Neuronal stem cell (in vitro differentiated cells): ENCODE measurements around the gene PCSK1N. TPM values are rescaled to one million over a fixed set of nuclear protein-coding genes. Genes with fewer than 3 reads are reported as not detected.
"Not testable (repeated sequence)": the region's sequence is repeated elsewhere in the genome, so short reads cannot be mapped to it uniquely, and the experiment has no call there.

ENCODE experiments used
- DNase-seq: peaks from one replicate; pipeline ENCODE4 v3.0.0-alpha.2; 2013; ENCODE audit warnings: low spot score
- H2AFZ ChIP-seq: one replicate; pipeline ENCODE4 v1.6.1; 2013; ENCODE audit warnings: mild to moderate bottlenecking, low read length, inconsistent platforms
- H2AK5ac ChIP-seq: 2 replicates; pipeline ENCODE4 v1.6.1; 2013; ENCODE audit warnings: low read depth, mild to moderate bottlenecking, inconsistent platforms, low read length, moderate library complexity, mixed read lengths
- H2BK120ac ChIP-seq: 2 replicates; pipeline ENCODE4 v1.6.1; 2013; ENCODE audit warnings: low read depth, mild to moderate bottlenecking, inconsistent platforms, low read length, moderate library complexity, mixed read lengths
- H2BK12ac ChIP-seq: one replicate; pipeline ENCODE4 v1.6.1; 2013; ENCODE audit warnings: low read length, inconsistent platforms
- H2BK15ac ChIP-seq: 2 replicates; pipeline ENCODE4 v1.6.1; 2013; ENCODE audit warnings: mild to moderate bottlenecking, low read length, inconsistent platforms, mixed read lengths
- H2BK5ac ChIP-seq: one replicate; pipeline ENCODE4 v1.6.1; 2013; ENCODE audit warnings: inconsistent platforms, mild to moderate bottlenecking, low read length, moderate library complexity
- H3K14ac ChIP-seq: one replicate; pipeline ENCODE4 v1.6.1; 2013; ENCODE audit warnings: low read length, inconsistent platforms
- H3K18ac ChIP-seq: 2 replicates; pipeline ENCODE4 v1.6.1; 2013; ENCODE audit warnings: low read length, inconsistent platforms
- H3K23ac ChIP-seq: 2 replicates; pipeline ENCODE4 v1.6.1; 2013; ENCODE audit warnings: low read depth, mild to moderate bottlenecking, mixed read lengths, low read length, inconsistent platforms; ENCODE audit not compliant: poor library complexity
- H3K27ac ChIP-seq: replicated peaks from 3 replicates; pipeline ENCODE4 v1.5.1; 2013; ENCODE audit warnings: low read length, inconsistent platforms
- H3K27me3 ChIP-seq, 3 experiments: 2 replicates each; pipeline ENCODE4 v1.6.1; 2013; ENCODE audit warnings: low read length in 3 of 3, mild to moderate bottlenecking in 2 of 3, inconsistent platforms in 1 of 3, low read depth in 1 of 3, mixed read lengths in 1 of 3, moderate library complexity in 1 of 3; ENCODE audit not compliant: control insufficient read depth in 3 of 3, insufficient read depth in 3 of 3
- H3K36me3 ChIP-seq, 2 donors: replicated peaks in 1 of 2; 2 replicates each; pipeline ENCODE4 v1.6.1; 2013; ENCODE audit warnings: low read length in 2 of 2; ENCODE audit not compliant: control insufficient read depth in 2 of 2, insufficient read depth in 2 of 2
- H3K4ac ChIP-seq: 2 replicates; pipeline ENCODE4 v1.6.1; 2013; ENCODE audit warnings: inconsistent platforms, mild to moderate bottlenecking, low read length, moderate library complexity
- H3K4me1 ChIP-seq, 2 donors: 1 replicate in 1 of 2; 2 replicates in 1 of 2; pipeline ENCODE4 v1.6.1; 2013; ENCODE audit warnings: low read length in 2 of 2, low read depth in 1 of 2; ENCODE audit not compliant: control insufficient read depth in 2 of 2, insufficient read depth in 1 of 2
- H3K4me2 ChIP-seq: one replicate; pipeline ENCODE4 v1.6.1; 2013; ENCODE audit warnings: mild to moderate bottlenecking, low read length, inconsistent platforms; ENCODE audit not compliant: insufficient read depth, poor library complexity, severe bottlenecking
- H3K4me3 ChIP-seq, 2 donors: 2 replicates each; pipeline ENCODE4 v1.5.1; 2013; ENCODE audit warnings: low read length in 2 of 2, mild to moderate bottlenecking in 2 of 2, inconsistent platforms in 1 of 2, moderate library complexity in 1 of 2
- H3K79me1 ChIP-seq: one replicate; pipeline ENCODE4 v1.6.1; 2013; ENCODE audit warnings: low read depth, mild to moderate bottlenecking, inconsistent platforms, low read length, moderate library complexity
- H3K9ac ChIP-seq: one replicate; pipeline ENCODE4 v1.6.1; 2013; ENCODE audit warnings: mild to moderate bottlenecking, low read depth, low read length, inconsistent platforms; ENCODE audit not compliant: poor library complexity
- H3K9me3 ChIP-seq, 2 donors: replicated peaks in 1 of 2; 2 replicates each; pipeline versions ENCODE3 to v1.6.1; 2013; ENCODE audit warnings: low read length in 2 of 2, mild to moderate bottlenecking in 2 of 2, inconsistent platforms in 1 of 2, low read depth in 1 of 2, mixed read lengths in 1 of 2, moderate library complexity in 1 of 2; ENCODE audit not compliant: control insufficient read depth in 2 of 2, insufficient read depth in 1 of 2
- H4K8ac ChIP-seq: one replicate; pipeline ENCODE4 v1.6.1; 2013; ENCODE audit warnings: low read depth, mild to moderate bottlenecking, inconsistent platforms, low read length, moderate library complexity
- H4K91ac ChIP-seq: one replicate; pipeline ENCODE4 v1.6.1; 2013; ENCODE audit warnings: low read length, low read depth, mild to moderate bottlenecking, inconsistent platforms; ENCODE audit not compliant: poor library complexity
- WGBS, 2 donors: extraction: QIAGEN DNeasy Blood & Tissue Kit; methylation state at CpG; one replicate each; pipeline ENCODE4 v1.1.7; 2013; ENCODE audit warnings: missing lambda C conversion rate in 2 of 2, mixed read lengths in 1 of 2; ENCODE audit not compliant: insufficient read length in 2 of 2, insufficient replicate concordance in 1 of 2; ENCODE audit errors: extremely low coverage in 2 of 2; 5-methylcytosine and 5-hydroxymethylcytosine counted together
- polyA plus RNA-seq, 2 experiments: library from polyadenylated mRNA; stranded (reverse); fragments of 200-250 nt; gene quantifications; one replicate each; pipeline ENCODE4 v1.2.3, GENCODE V29; 2013

PCSK1N gene, protein sequence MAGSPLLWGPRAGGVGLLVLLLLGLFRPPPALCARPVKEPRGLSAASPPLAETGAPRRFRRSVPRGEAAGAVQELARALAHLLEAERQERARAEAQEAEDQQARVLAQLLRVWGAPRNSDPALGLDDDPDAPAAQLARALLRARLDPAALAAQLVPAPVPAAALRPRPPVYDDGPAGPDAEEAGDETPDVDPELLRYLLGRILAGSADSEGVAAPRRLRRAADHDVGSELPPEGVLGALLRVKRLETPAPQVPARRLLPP
- polyA plus RNA-seq (2013, experiment 1 of 2): 0.70 TPM
- 0.33 TPM for polyA plus RNA-seq (2013, experiment 2 of 2)

DNA sequence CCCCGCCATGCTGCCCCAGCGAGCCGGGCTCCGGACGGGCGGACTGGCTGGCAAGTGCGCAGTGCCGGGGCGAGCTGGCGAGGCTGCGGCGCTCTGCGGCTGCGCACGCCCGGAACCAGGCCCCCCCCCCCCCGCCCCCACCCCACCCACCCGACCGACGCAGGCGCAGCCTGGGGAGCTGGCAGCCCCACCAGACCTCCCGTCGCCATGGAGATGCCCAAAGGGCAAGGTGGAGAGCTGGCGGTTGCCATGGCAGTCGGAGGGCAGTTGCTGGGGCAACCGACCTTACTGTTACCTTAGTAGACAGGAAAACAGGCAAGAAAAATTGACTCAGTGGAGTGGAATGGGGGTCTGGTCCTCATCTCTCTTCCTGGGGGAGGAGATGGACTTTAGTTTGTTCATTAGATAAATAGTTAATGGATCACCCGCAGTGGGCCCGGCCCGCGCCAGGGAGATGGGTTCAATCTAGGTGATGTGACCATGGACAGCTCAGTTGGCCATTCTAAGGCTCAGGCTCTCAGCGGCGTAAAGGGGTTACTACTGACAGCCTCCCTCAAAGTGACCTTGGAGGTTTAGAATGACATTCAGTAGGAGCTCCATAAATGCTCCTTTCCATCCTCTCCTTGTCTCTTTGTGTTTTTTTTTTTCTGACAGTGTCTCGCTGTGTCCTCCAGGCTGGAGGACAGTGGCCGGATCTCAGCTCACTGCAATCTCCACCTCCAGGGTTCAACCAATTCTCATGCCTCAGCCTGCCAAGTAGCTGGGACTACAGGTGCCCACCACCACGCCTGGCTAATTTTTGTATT is at the start of gene PCSK1N:
Gene PCSK1N, minus strand, starts transcription at position 87 of the 806 bp plus-strand sequence. Its CDS starts 78 bp downstream, at position 9.
- Histone ChIP-seq H3K79me1 (no peaks in the 10 kb centered on the region), H4K8ac (no peak within 1 kb of the TSS), H2BK12ac (no peak within 1 kb of the TSS), H3K4ac (no peak within 1 kb of the TSS), H2BK5ac (no peak within 1 kb of the TSS), H3K4me1 (peaks cover 2 to 6% of the 10 kb centered on the region in 2 donors), H3K4me2 (peak within 1 kb of the TSS; percentile 45), H3K4me3 (peak within 1 kb of the TSS; percentile 61 to 69), H3K27me3 (peaks cover 5 to 44% (median 5%) of the 10 kb centered on the region in 3 experiments), H3K27ac (no peak within 1 kb of the TSS), H2BK15ac (no peak within 1 kb of the TSS), H3K23ac (no peak within 1 kb of the TSS), H3K9me3 (no peaks in the 10 kb centered on the region), H4K91ac (no peak within 1 kb of the TSS), H2AFZ (peak within 1 kb of the TSS; percentile 93), H2BK120ac (no peak within 1 kb of the TSS), H3K36me3 (no peaks in the 10 kb centered on the region), H3K18ac (no peak within 1 kb of the TSS), H3K14ac (peak within 1 kb of the TSS; percentile 82), H2AK5ac (no peak within 1 kb of the TSS), H3K9ac (no peak within 1 kb of the TSS)
- DNase-seq: no peak
- no CpG with 5 or more reads among the region's 35 CpGs for WGBS, 2 donors

DNA sequence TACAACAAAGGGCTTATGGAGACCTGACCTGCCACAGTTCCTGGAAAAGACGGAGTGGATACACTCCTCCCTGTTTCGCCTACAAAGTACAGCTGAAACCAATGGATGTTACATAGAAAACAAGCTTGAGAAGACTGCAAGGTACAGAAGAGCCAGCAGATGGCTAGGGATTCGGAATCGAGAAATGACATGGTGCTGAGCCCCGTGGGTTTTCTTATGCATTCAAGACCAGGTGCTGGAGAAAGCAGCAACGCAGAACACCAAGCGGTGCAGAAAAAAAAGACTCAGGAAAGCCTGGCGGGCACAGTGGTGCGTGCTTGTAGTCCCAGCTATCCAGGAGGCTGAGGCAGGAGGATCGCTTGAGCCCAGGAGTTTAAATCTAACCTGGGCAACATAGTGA is 48.3 kb upstream of the PCSK1N start:
- no peak overlapping the region for H2BK15ac ChIP-seq
- no peak overlapping the region for H2BK120ac ChIP-seq
- H3K4me3 ChIP-seq: no peak overlapping the region
- DNase-seq: no peak
- no peak overlapping the region for H4K8ac ChIP-seq
- H2BK12ac ChIP-seq: no peak overlapping the region
- no peaks in the 10 kb centered on the region for H3K4me1 ChIP-seq
- H3K4me2 ChIP-seq: no peak overlapping the region
- no peak overlapping the region for H3K23ac ChIP-seq
- no peaks in the 10 kb centered on the region for H3K27me3 ChIP-seq
- H2AK5ac ChIP-seq: no peak overlapping the region
- no peak overlapping the region for H2BK5ac ChIP-seq
- no peaks in the 10 kb centered on the region for H3K79me1 ChIP-seq
- no peak overlapping the region for H3K27ac ChIP-seq
- no peaks in the 10 kb centered on the region for H3K9me3 ChIP-seq
- H3K9ac ChIP-seq: no peak overlapping the region
- H3K18ac ChIP-seq: no peak overlapping the region
- H3K14ac ChIP-seq: no peak overlapping the region
- WGBS, 2 donors: no CpG with 5 or more reads among the region's 10 CpGs
- H3K4ac ChIP-seq: no peak overlapping the region
- no peak overlapping the region for H2AFZ ChIP-seq
- H4K91ac ChIP-seq: no peak overlapping the region
- peaks cover 0 to 2% of the 10 kb centered on the region in 2 donors for H3K36me3 ChIP-seq

DNA sequence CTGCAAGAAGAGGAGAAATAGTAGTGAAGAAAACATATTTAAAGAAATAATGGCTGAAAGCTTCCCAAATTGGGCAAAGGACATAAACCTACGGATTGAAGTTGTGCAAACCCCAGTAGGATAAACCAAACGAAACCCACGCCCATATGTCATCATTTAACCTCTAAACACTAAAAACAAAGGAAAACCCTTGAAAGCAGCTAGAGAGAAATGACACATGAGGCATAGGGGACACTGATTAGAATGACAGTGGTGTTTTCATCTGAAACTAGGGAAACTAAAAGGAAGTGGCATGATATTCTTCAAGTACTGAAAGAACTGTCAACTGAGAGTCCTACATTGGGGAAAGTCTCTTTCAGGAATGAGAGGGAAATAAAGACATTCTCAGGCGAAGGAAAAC is 41.5 kb upstream of the PCSK1N start:
- H3K4ac ChIP-seq: not testable (repeated sequence)

DNA sequence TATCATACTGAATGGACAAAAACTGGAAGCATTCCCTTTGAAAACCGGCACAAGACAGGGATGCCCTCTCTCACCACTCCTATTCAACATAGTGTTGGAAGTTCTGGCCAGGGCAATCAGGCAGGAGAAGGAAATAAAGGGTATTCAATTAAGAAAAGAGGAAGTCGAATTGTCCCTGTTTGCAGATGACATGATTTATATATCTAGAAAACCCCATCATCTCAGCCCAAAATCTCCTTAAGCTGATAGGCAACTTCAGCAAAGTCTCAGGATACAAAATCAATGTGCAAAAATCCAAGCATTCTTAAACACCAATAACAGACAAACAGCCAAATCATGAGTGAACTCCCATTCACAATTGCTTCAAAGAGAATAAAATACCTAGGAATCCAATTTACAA is 36.6 kb upstream of the PCSK1N start:
- H4K8ac ChIP-seq, H3K9ac ChIP-seq, DNase-seq, H3K4me2 ChIP-seq, H2BK120ac ChIP-seq, H3K18ac ChIP-seq, H2BK12ac ChIP-seq, H3K4me3 ChIP-seq, H2AK5ac ChIP-seq, H2BK15ac ChIP-seq, H3K4me1 ChIP-seq, H2AFZ ChIP-seq, H3K4ac ChIP-seq, H3K79me1 ChIP-seq, H3K36me3 ChIP-seq, H3K9me3 ChIP-seq, H2BK5ac ChIP-seq, H3K23ac ChIP-seq, H4K91ac ChIP-seq, H3K27ac ChIP-seq, H3K27me3 ChIP-seq, H3K14ac ChIP-seq: not testable (repeated sequence)
- WGBS, 2 donors: no CpG with 5 or more reads among the region's 2 CpGs

More for the DNA sequence above, 41.5 kb upstream of the PCSK1N start:
- not testable (repeated sequence) for H2BK5ac ChIP-seq, H3K9ac ChIP-seq, H3K79me1 ChIP-seq, H3K18ac ChIP-seq, H2BK12ac ChIP-seq, H3K23ac ChIP-seq, H2BK120ac ChIP-seq, H3K4me2 ChIP-seq, H3K14ac ChIP-seq, H3K4me1 ChIP-seq, H3K4me3 ChIP-seq, DNase-seq, H2AK5ac ChIP-seq, H4K8ac ChIP-seq, H2AFZ ChIP-seq, H3K36me3 ChIP-seq, H3K27ac ChIP-seq, H3K27me3 ChIP-seq, H4K91ac ChIP-seq, H2BK15ac ChIP-seq, H3K9me3 ChIP-seq
- WGBS, 2 donors: no CpG with 5 or more reads among the region's 4 CpGs
